Activated naive CD4-positive, alpha-beta T cell treated with anti-CD3 and anti-CD28 coated beads, Interleukin-2, amount 10 ng/mL, durations not matched to agents 7 days and 5 days (primary cell): ENCODE data around the gene RPRD1A.
"Not testable (repeated sequence)": the region's sequence is repeated elsewhere in the genome, so short reads cannot be mapped to it uniquely, and the experiment has no call there.

ENCODE experiments used
- CTCF ChIA-PET: fragments of 350-600 bp; sonication (Branson Sonifier 250); formaldehyde crosslinking; loops from one replicate; lab custom pipeline; 2021; ENCODE audit warnings: antibody characterized with exemption; lab: Charles Lee
- DNase-seq: peaks from one replicate; pipeline ENCODE4 v3.0.0-alpha.2; 2020
- H3K27ac Mint-ChIP-seq: one replicate; pipeline ENCODE4 v1.8.0; 2021; ENCODE audit warnings: mild to moderate bottlenecking, moderate library complexity, mixed read lengths
- H3K27me3 Mint-ChIP-seq: one replicate; pipeline ENCODE4 v1.8.0; 2021; ENCODE audit warnings: mild to moderate bottlenecking, mixed read lengths
- H3K36me3 Mint-ChIP-seq: one replicate; pipeline ENCODE4 v1.8.0; 2021; ENCODE audit warnings: mixed read lengths
- H3K4me1 Mint-ChIP-seq: one replicate; pipeline ENCODE4 v1.8.0; 2021; ENCODE audit warnings: mixed read lengths
- H3K4me3 Mint-ChIP-seq: one replicate; pipeline ENCODE4 v1.8.0; 2021; ENCODE audit warnings: mild to moderate bottlenecking, moderate library complexity, mixed read lengths
- H3K9me3 Mint-ChIP-seq: one replicate; pipeline ENCODE4 v1.8.0; 2021; ENCODE audit warnings: mixed read lengths

The RPRD1A gene

GRCh38 chr18:36067055-36067957, at the start of gene RPRD1A:
TSS of gene RPRD1A (minus strand) at chr18:36067559. CDS start at chr18:36067404, 155 bp downstream.
- Mint-ChIP-seq H3K4me1 (peaks cover 29% of the 10 kb centered on the region), H3K27ac (peak within 1 kb of the TSS; percentile 94), H3K9me3 (no peaks in the 10 kb centered on the region), H3K36me3 (peaks cover 10% of the 10 kb centered on the region), H3K4me3 (peak within 1 kb of the TSS; percentile 94), H3K27me3 (peaks cover 9% of the 10 kb centered on the region)
- CTCF ChIA-PET = interaction anchor here (1.1 to 1.3 kb wide), 2 partner anchors 28 to 49 kb away, joined by 3 to 6 read pairs; no protein-coding TSS in a partner anchor
- peak; percentile 98 for DNase-seq

GRCh38 chr18:36116771-36117170, 49.4 kb upstream of the RPRD1A start:
- H3K9me3 Mint-ChIP-seq, H3K27me3 Mint-ChIP-seq, CTCF ChIA-PET, DNase-seq, H3K27ac Mint-ChIP-seq, H3K4me3 Mint-ChIP-seq, H3K4me1 Mint-ChIP-seq: not testable (repeated sequence)
- peaks cover 19% of the 10 kb centered on the region for H3K36me3 Mint-ChIP-seq

- Mint-ChIP-seq H3K36me3 (peaks cover 22% of the 10 kb centered on the region), H3K9me3 (no peaks in the 10 kb centered on the region), H3K27ac (no peak overlapping the region), H3K4me3 (no peak overlapping the region), H3K4me1 (no peaks in the 10 kb centered on the region), H3K27me3 (no peaks in the 10 kb centered on the region)
- DNase-seq = no peak
- CTCF ChIA-PET = no interaction called here
These were observed 47.4 kb upstream of the RPRD1A start for GRCh38 chr18:36114738-36115137.

GRCh38 chr18:36114251-36114650, 46.9 kb upstream of the RPRD1A start:
- Mint-ChIP-seq H3K27me3 (no peaks in the 10 kb centered on the region), H3K4me1 (no peaks in the 10 kb centered on the region), H3K27ac (no peak overlapping the region), H3K4me3 (no peak overlapping the region), H3K36me3 (peaks cover 22% of the 10 kb centered on the region), H3K9me3 (no peaks in the 10 kb centered on the region)
- CTCF ChIA-PET = no interaction called here
- DNase-seq = no peak

GRCh38 chr18:36112302-36112701, 44.9 kb upstream of the RPRD1A start:
- H3K27ac Mint-ChIP-seq = no peak overlapping the region
- H3K36me3 Mint-ChIP-seq = peaks cover 24% of the 10 kb centered on the region
- CTCF ChIA-PET = no interaction called here
- H3K27me3 Mint-ChIP-seq = no peaks in the 10 kb centered on the region
- no peaks in the 10 kb centered on the region for H3K4me1 Mint-ChIP-seq
- no peak overlapping the region for H3K4me3 Mint-ChIP-seq
- H3K9me3 Mint-ChIP-seq = no peaks in the 10 kb centered on the region
- no peak for DNase-seq

- no peaks in the 10 kb centered on the region for H3K4me1 Mint-ChIP-seq
- no peak for DNase-seq
- H3K27ac Mint-ChIP-seq = no peak overlapping the region
- H3K27me3 Mint-ChIP-seq = no peaks in the 10 kb centered on the region
- no peaks in the 10 kb centered on the region for H3K9me3 Mint-ChIP-seq
- no peak overlapping the region for H3K4me3 Mint-ChIP-seq
- peaks cover 16% of the 10 kb centered on the region for H3K36me3 Mint-ChIP-seq
- CTCF ChIA-PET = no interaction called here
These were observed 42.4 kb upstream of the RPRD1A start for GRCh38 chr18:36109737-36110136.

- H3K27ac Mint-ChIP-seq = no peak overlapping the region
- no peaks in the 10 kb centered on the region for H3K9me3 Mint-ChIP-seq
These were observed 41.2 kb upstream of the RPRD1A start for GRCh38 chr18:36108601-36109000.

GRCh38 chr18:36108196-36108595, 40.8 kb upstream of the RPRD1A start:
- H3K9me3 Mint-ChIP-seq = no peaks in the 10 kb centered on the region
- no peak for DNase-seq
- H3K4me3 Mint-ChIP-seq = no peak overlapping the region
- H3K36me3 Mint-ChIP-seq = peaks cover 11% of the 10 kb centered on the region
- H3K27me3 Mint-ChIP-seq = no peaks in the 10 kb centered on the region
- CTCF ChIA-PET = interaction anchor here (0.7 to 1.4 kb wide), 3 partner anchors 11 to 177 kb away, joined by 3 to 5 read pairs (median 4); no protein-coding TSS in a partner anchor
- no peak overlapping the region for H3K27ac Mint-ChIP-seq
- peaks cover 2% of the 10 kb centered on the region for H3K4me1 Mint-ChIP-seq

More at GRCh38 chr18:36108601-36109000, 41.2 kb upstream of the RPRD1A start:
- no peak for DNase-seq
- Mint-ChIP-seq H3K4me1 (peaks cover 2% of the 10 kb centered on the region), H3K36me3 (peaks cover 11% of the 10 kb centered on the region), H3K4me3 (no peak overlapping the region), H3K27me3 (no peaks in the 10 kb centered on the region)
- CTCF ChIA-PET = interaction anchor here (1.2 to 1.4 kb wide), 2 partner anchors 11 to 16 kb away, joined by 4 to 5 read pairs; no protein-coding TSS in a partner anchor

- CTCF ChIA-PET = interaction anchor here (0.7 to 1.4 kb wide), 3 partner anchors 12 to 177 kb away, joined by 3 to 5 read pairs (median 4); no protein-coding TSS in a partner anchor
- DNase-seq = no peak
These were observed 40.1 kb upstream of the RPRD1A start for GRCh38 chr18:36107477-36107876.

GRCh38 chr18:36104749-36105148, 37.4 kb upstream of the RPRD1A start:
- Mint-ChIP-seq H3K27me3 (peaks cover 17% of the 10 kb centered on the region), H3K27ac (no peak overlapping the region), H3K4me3 (no peak overlapping the region), H3K4me1 (peaks cover 4% of the 10 kb centered on the region), H3K9me3 (no peaks in the 10 kb centered on the region), H3K36me3 (peaks cover 2% of the 10 kb centered on the region)
- CTCF ChIA-PET = no interaction called here
- no peak for DNase-seq

More at GRCh38 chr18:36107477-36107876, 40.1 kb upstream of the RPRD1A start:
- Mint-ChIP-seq H3K27me3 (peaks cover 6% of the 10 kb centered on the region), H3K4me3 (no peak overlapping the region), H3K36me3 (peaks cover 10% of the 10 kb centered on the region), H3K4me1 (peaks cover 4% of the 10 kb centered on the region), H3K9me3 (no peaks in the 10 kb centered on the region), H3K27ac (no peak overlapping the region)

GRCh38 chr18:36101943-36102342, 34.6 kb upstream of the RPRD1A start:
- Mint-ChIP-seq H3K27me3 (peaks cover 21% of the 10 kb centered on the region), H3K4me3 (no peak overlapping the region), H3K36me3 (no peaks in the 10 kb centered on the region), H3K9me3 (no peaks in the 10 kb centered on the region), H3K4me1 (peaks cover 4% of the 10 kb centered on the region), H3K27ac (no peak overlapping the region)
- DNase-seq = no peak
- CTCF ChIA-PET = no interaction called here

GRCh38 chr18:36099311-36099710, 32.0 kb upstream of the RPRD1A start:
- no peak for DNase-seq

GRCh38 chr18:36096955-36097354, 29.6 kb upstream of the RPRD1A start:
- Mint-ChIP-seq H3K4me3 (no peak overlapping the region), H3K36me3 (no peaks in the 10 kb centered on the region), H3K4me1 (peaks cover 7% of the 10 kb centered on the region), H3K9me3 (no peaks in the 10 kb centered on the region), H3K27me3 (peaks cover 10% of the 10 kb centered on the region), H3K27ac (no peak overlapping the region)
- no peak for DNase-seq
- CTCF ChIA-PET = interaction anchor here (2.2 to 6.8 kb wide), 2 partner anchors 11 to 189 kb away, joined by 12 to 76 read pairs; no protein-coding TSS in a partner anchor

More at GRCh38 chr18:36099311-36099710, 32.0 kb upstream of the RPRD1A start:
- no peaks in the 10 kb centered on the region for H3K36me3 Mint-ChIP-seq
- CTCF ChIA-PET = interaction anchor here (1.4 to 6.8 kb wide), 2 partner anchors 82 to 186 kb away, joined by 7 to 76 read pairs; no protein-coding TSS in a partner anchor
- H3K4me3 Mint-ChIP-seq = no peak overlapping the region
- no peaks in the 10 kb centered on the region for H3K9me3 Mint-ChIP-seq
- H3K27ac Mint-ChIP-seq = no peak overlapping the region
- peaks cover 4% of the 10 kb centered on the region for H3K4me1 Mint-ChIP-seq
- peaks cover 21% of the 10 kb centered on the region for H3K27me3 Mint-ChIP-seq

GRCh38 chr18:36095936-36096519, 28.7 kb upstream of the RPRD1A start:
- H3K36me3 Mint-ChIP-seq = no peaks in the 10 kb centered on the region
- peaks cover 4% of the 10 kb centered on the region for H3K27me3 Mint-ChIP-seq
- CTCF ChIA-PET = interaction anchor here (0.6 to 6.8 kb wide), 12 partner anchors 10 to 190 kb away, joined by 3 to 76 read pairs (median 4); no protein-coding TSS in a partner anchor
- no peak overlapping the region for H3K4me3 Mint-ChIP-seq
- peaks cover 7% of the 10 kb centered on the region for H3K4me1 Mint-ChIP-seq
- DNase-seq = no peak
- H3K27ac Mint-ChIP-seq = no peak overlapping the region
- H3K9me3 Mint-ChIP-seq = no peaks in the 10 kb centered on the region
